HL-60/S4 treated with retinoic acid at 250 ng/mL for 4 days and 3 days (cell line): ENCODE results near the gene C18orf63.

Source experiments
- in situ Hi-C: fragments of 300-500 bp; cut with MboI; formaldehyde crosslinking; loops from 2 replicates; pipeline ENCODE4 v1.7.0; 2022; ENCODE audit warnings: low sequenced_read_pairs

Gene C18orf63

DNA sequence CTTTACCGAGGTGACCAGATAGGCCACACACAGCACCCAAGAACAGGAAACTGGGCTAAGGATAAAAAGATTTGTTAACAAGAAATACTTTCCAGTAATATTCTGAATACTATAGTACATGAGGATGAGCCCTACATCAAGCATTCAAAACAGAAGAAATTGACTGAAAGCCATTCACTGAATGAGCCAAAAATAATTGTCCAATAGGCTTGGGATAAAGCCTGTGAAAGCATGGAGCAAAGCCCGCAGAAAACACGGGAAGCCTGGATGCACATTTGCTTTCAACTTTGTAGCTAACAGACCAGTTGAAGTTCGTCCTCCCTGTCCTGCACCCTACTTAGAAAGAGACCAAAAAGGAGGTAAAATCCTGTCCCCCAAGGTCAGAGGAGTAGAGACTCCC is 85.2 kb downstream of the C18orf63 start:
- in situ Hi-C loops, result no loop called here

DNA sequence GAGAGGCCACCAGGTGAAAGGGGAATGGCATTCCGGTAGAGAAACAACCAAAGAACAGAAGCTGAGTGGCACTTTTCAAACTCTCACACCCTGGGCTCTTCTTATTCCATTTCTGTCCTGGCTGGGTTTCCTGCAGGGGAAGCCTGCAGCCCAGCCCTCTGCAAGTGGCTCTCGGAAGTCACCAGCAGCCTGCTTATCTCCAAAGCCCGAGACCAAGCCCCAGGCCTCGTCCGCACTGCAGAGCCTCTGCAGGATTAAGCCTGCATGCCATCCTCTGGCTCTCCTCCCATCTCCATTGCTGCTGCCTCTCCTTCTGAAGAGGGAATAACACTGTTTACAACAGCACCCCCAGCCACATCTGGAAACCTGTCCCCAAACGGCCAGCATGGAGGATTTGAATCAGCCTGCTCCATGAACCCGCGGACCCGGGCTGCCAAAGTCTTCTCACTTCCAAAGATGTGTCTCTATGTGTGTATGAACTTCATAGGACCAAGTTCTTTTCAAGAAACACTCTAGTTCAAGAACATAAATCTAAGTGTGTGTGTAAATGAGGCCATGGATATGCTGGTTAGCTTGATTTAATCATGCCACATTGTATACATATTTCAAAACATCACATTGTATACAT is 87.3 kb downstream of the C18orf63 start:
- in situ Hi-C loops, result no loop called here

DNA sequence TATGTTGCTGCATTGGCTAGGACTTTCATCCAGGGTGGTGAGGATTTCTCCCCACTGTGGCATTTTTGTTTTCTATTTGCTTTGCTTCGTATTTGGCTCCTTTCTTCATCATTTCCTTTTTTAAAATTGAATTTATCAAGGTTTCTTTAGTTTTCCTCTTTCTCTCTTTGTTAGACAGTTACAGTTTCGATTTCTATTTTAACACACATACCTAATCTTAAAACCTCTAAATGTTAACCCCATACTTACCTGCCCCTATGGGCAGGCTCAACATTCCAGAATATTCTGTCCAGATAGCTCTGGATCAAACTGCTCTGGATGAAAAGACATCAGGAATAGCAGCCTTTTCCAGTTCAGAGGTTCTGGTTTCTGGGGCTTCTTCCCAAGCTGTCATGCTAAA is 92.2 kb downstream of the C18orf63 start:
- in situ Hi-C loops, result no loop called here
